Glomerular endothelial cell (primary cell): ENCODE data around the gene DNASE1. TPM values are rescaled to one million over a fixed set of nuclear protein-coding genes. Genes with fewer than 3 reads are reported as not detected.

Experiments used
- DNase-seq: peaks from one replicate; pipeline ENCODE4 v3.0.0-alpha.2; 2011; ENCODE audit warnings: low read depth, low spot score; ENCODE audit errors: extremely low read depth
- total RNA-seq: library from RNA; depleted of rRNA; stranded (reverse); fragments of >200 nt; gene quantifications from 2 replicates; pipeline ENCODE4 v1.2.3, GENCODE V29; 2015

DNASE1 gene
- total RNA-seq, 1 donor from 2014 or later: 14.8 TPM

GRCh38 chr16:3694051-3694450 is 39.6 kb downstream of the DNASE1 start:
- no peak for DNase-seq

DNA sequence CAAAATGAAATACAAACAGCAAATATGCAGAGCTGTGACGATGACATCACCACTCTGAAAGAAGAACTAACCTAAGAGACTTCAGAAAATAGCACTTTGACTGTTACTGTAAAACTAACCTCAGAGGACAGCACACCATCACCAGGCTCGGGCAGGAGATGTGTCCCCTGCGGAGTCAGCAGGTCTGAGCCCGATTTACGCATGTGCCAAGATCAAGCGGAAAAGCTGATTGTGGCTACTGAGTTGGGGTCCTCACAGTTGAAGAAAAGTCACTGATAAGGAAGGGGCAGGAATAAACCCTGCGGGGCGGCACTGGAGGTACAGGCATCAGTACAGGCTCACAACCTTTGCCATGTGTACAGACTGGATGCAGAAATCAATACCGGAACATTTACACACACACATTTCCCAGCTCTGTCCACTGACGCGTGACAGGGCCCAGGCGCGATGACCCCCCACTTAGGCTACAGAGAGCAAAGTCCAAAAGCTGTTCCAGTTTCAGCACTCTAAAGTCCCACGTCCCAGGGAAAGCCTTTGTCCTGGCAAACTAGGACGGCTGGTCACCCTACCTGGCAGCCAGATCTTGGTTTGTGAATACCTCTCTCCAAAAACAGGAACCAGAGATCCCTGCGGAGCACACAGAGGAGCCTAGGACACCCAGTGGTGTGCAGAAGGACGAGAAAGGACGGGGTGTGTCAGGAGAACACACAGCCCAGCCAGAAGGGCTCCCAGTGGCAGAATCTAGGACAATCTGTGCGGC is 41.3 kb downstream of the DNASE1 start:
- no peak for DNase-seq

DNA sequence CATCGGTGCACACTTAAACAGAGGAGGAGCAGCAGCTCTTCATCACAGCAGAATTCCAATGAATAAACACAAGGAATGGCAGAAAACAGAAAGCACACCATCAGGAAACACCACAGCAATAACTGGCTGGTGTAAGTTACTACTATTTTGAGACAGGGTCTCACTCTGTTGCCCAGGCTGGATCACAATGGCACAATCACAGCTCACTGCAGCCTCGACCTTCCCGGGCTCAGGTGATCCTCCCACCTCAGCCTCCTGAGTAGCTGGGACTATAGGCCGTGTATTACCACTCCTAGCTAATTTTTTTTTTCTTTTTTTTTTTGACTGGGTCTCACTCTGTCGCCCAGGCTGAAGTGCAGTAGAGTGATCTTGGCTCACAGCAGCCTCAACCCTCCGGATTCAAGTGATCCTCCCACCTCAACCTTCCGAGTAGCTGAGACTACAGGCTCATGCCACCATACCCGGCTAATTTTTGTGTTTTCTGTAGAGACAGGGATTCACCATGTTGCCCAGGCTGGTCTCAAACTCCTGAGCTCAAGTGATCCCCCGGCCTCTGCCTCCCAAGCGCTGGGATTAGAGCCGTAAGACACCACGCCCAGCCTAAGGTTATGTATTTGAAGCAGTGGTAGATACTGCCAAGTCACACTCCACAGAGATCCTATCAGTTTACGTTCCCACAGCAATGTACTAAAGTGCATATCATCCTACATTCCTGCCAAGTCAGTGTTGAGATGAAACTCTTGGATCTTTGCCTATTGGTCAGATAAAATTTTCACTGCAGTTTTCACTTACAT is 42.1 kb downstream of the DNASE1 start:
- DNase-seq: no peak

DNA sequence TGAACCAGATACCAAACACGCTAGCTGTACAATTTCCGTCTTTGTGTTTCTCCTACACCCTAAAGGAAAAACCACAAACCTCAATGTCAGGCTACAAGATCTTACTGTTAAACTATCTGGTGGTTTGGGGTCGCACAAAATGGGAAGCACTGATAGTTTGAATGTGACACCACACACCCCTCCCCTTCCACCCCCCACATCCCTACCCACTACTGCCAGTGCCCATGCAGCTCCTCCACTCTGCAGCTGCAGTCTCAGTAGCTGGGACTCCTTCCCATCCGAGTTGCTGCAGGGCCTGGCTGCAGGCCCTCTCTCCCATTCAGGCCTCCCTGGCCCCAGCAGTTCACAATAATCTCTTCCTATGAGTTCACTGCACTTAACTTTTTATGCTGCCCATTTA is 44.5 kb downstream of the DNASE1 start:
- no peak for DNase-seq

DNA sequence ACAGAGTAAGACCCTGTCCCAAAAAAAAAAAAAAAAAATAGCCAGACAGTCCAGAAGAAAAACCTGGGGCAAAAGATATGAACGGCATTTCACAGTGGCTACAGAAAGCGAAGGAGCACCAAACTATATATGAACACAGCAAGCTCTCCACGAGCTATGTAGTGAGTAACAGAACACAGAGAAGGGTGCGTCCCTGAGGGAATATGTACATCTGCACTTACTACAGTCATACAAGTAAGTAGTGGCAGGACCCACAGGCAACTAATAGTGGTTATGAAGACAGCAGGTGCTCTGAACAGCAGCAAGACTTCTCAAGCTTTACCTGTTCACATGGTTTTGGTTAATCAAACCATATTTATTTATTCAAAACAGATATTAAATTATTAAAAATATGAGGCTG is 47.0 kb downstream of the DNASE1 start:
- DNase-seq: no peak

- DNase-seq: no peak
These were observed 47.6 kb downstream of the DNASE1 start for GRCh38 chr16:3702082-3702481.

DNA sequence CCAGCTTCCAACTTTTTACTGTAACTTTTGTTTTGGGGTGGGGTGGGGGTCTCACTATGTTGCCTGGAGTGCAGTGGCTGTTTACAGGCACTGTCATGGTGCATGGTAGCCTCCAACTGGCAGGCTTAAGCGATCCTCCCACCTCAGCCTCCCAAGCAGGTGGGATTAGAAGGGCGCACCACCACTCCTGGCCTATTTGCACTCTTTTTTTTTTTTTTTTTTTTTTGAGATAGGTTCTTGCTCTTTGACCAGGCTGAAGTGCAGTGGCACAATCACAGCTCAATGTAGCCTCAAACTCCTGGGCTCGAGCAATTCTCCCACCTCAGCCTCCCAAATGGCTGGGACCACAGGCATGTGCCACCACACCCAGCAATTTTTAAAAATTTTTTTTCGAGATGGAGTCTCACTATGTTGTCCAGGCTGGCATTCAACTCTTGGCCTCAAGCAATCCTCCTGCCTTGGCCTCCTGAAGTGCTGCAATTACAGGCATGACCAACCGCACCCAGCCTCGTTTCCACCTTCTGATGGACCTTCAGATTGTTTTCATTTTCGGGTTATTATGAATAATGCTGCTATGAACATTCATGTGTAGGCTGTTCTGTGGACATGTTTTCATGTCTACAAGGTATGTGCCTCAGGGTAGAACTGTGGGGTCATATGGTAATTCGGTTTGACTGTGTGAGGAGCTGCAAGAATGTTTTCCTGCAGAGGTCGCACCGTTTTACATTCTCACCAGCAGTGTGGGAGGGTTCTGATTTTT is 51.9 kb downstream of the DNASE1 start:
- no peak for DNase-seq

Other genes with a start within 250 kb of the DNASE1 start
- 1.7 and 2.1 TPM in 2 replicates for gene ZNF597, start 211.2 kb upstream of the DNASE1 start, total RNA-seq
- 40.3 and 45.3 TPM in 2 replicates for gene NAA60, start 211.0 kb upstream of the DNASE1 start, total RNA-seq
- gene C16orf90, start 159.2 kb upstream of the DNASE1 start, total RNA-seq: not detected in 2 replicates
- 13.4 and 16.2 TPM in 2 replicates for gene CLUAP1, start 153.7 kb upstream of the DNASE1 start, total RNA-seq
- gene NLRC3, start 77.3 kb upstream of the DNASE1 start, total RNA-seq: 7.5 and 7.6 TPM in 2 replicates
- gene SLX4, start 43.1 kb upstream of the DNASE1 start, total RNA-seq: 4.1 and 6.5 TPM in 2 replicates
- gene TRAP1, start 62.8 kb downstream of the DNASE1 start, total RNA-seq: 64.8 and 72.4 TPM in 2 replicates
- 32.3 and 59.6 TPM in 2 replicates for gene CREBBP, start 226.0 kb downstream of the DNASE1 start, total RNA-seq